Retinal pigment epithelial cell (primary cell): ENCODE results near the gene BOLL.

Source experiments
- DNase-seq: peaks from one replicate; pipeline ENCODE4 v3.0.0-alpha.2; 2010; ENCODE audit warnings: low read depth
- H3K4me3 ChIP-seq: 2 replicates; pipeline ENCODE4 v1.5.1; 2011; ENCODE audit warnings: mild to moderate bottlenecking, low read length, control low read depth, moderate library complexity
- CTCF ChIP-seq: conservative IDR thresholded peaks from 2 replicates; pipeline ENCODE4 v1.5.1; 2011; ENCODE audit warnings: low read depth, low read length, control low read depth, inconsistent platforms

Gene BOLL

DNA sequence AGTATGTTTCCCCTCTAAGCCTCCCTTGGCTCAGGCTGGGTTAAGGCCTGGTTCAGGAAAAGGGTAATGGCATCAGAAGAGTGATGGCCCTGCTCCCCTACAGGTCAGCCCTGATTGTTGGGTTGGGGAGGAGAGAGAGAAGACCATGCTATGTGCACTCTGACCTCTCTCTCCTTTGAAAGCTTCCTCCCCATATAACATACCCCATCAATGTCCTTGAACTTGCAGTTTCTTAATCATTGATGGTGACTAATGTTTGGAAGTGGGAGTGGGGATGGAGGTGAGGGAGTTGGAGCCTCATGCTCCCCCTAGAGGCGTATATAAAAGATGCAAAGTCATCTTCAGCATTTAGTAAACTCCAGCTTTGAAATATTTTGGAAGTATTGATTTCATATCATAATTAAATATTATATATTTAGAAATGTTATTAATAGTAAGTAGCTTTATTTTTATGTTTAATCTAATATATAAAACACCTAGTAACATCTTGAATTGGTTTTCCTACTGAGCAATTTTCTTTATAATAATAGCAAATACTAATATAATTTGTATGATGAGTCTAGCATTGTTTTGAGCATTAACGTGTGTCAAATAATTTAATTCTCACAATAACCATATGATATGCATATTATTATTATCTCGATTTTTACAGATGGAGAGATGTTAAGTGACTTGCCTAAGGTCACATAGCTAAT lies 28.1 kb upstream of the BOLL start:
- no peak for DNase-seq
- peak; percentile 69 for TF ChIP-seq CTCF
- no peak overlapping the region for H3K4me3 ChIP-seq

DNA sequence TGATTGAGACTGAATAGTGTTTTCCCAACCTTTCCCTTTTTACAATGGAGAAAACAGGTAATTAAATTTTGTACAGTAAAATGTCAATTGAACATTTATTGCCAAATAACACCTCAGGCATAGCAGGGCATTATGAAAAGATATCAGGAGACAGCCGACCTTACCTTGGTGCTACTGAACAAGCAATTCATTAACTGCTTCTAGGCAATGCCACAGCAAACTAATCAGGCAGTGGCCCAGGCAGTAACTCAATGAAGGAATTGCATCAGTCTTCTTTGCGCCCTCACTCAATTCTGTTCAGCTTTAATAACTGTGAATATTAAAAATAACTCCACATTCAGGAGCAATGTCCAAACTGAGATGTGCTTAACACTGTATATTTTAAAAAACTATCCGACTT lies 25.4 kb upstream of the BOLL start:
- no peak for DNase-seq
- H3K4me3 ChIP-seq: no peak overlapping the region
- no peak for TF ChIP-seq CTCF

DNA sequence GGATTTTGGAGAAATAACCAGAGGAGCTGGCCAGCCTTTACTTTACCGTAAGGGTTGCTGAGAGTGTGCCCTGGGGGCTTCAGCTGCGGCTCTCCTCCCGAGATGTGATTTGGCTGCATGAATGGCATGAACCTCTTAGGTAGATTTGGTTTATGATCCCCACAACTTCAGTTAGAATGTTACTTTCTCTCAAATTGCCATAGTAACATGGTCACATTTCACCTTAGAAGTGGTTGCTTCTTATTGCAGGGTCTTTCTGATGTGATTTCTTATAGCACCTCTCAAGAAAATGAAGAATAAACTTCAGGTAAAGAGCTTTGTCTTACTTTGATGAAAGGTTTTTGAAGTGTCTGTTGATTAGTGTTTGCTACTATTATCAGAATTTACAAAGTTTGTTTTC lies 24.9 kb upstream of the BOLL start:
- no peak overlapping the region for H3K4me3 ChIP-seq
- DNase-seq: no peak
- TF ChIP-seq CTCF: no peak

DNA sequence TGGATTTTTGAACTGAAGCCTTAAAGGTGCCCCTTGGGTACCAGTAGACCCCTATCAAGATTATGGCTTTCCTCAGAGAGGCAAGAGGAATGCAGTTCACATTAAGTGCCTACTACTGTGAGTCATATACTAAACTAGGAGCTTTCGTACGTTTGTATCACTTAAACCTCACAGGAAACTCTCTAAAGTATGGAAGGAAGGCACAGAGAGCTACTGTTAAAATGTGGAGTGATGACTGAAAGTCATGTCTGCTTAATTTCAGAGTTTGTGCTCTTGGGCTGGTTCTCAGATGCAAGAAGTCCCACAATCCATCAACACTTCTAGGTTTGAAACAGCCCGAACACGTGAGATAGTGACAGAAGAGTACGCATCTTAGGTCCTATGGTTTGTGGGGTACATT lies 23.9 kb upstream of the BOLL start:
- DNase-seq: no peak
- H3K4me3 ChIP-seq: no peak overlapping the region
- TF ChIP-seq CTCF: no peak

GRCh38 chr2:197805715-197806633 lies 20.9 kb upstream of the BOLL start:
- no peak for TF ChIP-seq CTCF
- peak overlapping the region; percentile 63 for H3K4me3 ChIP-seq
- DNase-seq: no peak

GRCh38 chr2:197804758-197805714 lies 19.9 kb upstream of the BOLL start:
- peak overlapping the region; percentile 63 for H3K4me3 ChIP-seq
- no peak for TF ChIP-seq CTCF
- no peak for DNase-seq
